IMR-90 (cell line): Measurements from ENCODE around the gene SKP1. TPM values are rescaled to one million over a fixed set of nuclear protein-coding genes. Genes with fewer than 3 reads are reported as not detected.

Source experiments
- ATAC-seq: fragments of 200-7000 bp; cut with Tn5 transposase; 2 replicates; pipeline ENCODE4 v1.9.1; 2020; ENCODE audit warnings: low read depth, mild to moderate bottlenecking, moderate library complexity
- BruUV-seq: library from RNA; stranded (reverse); fragments of 400-500 nt; replicated peaks from 2 replicates; lab custom pipeline; 2021; lab: Mats Ljungman, UMichigan
- CTCF ChIA-PET: fragments of 300-600 bp; formaldehyde crosslinking; extraction: SDS; loops from one replicate; lab custom pipeline; 2021; ENCODE audit warnings: antibody characterized with exemption; lab: Yijun Ruan, JAX
- POLR2A ChIA-PET: fragments of 300-600 bp; sonication (Branson Sonifier 250); formaldehyde crosslinking; loops from one replicate; lab custom pipeline; 2022; ENCODE audit warnings: antibody characterized with exemption; ENCODE audit not compliant: unreplicated experiment; lab: Charles Lee
- DNase-seq: peaks from one replicate; pipeline ENCODE4 v3.0.0; 2013
- H2AFZ ChIP-seq: replicated peaks from 2 replicates; pipeline ENCODE3; 2013; ENCODE audit warnings: low read length, mild to moderate bottlenecking; ENCODE audit not compliant: poor library complexity
- H2AK5ac ChIP-seq: 2 replicates; pipeline ENCODE4 v1.6.1; 2013; ENCODE audit warnings: low read depth, low read length, inconsistent platforms
- H2AK9ac ChIP-seq: replicated peaks from 2 replicates; pipeline ENCODE3; 2013; ENCODE audit warnings: mild to moderate bottlenecking, low read depth, low read length, moderate library complexity; ENCODE audit not compliant: poor library complexity
- H2BK120ac ChIP-seq: 2 replicates; pipeline ENCODE4 v1.6.1; 2013; ENCODE audit warnings: low read depth, low read length, inconsistent platforms
- H2BK15ac ChIP-seq: 3 replicates; pipeline ENCODE4 v1.6.1; 2013; ENCODE audit warnings: low read depth, low read length, inconsistent platforms
- H2BK20ac ChIP-seq: 2 replicates; pipeline ENCODE4 v1.6.1; 2013; ENCODE audit warnings: low read depth, mild to moderate bottlenecking, inconsistent platforms, low read length, moderate library complexity
- H2BK5ac ChIP-seq: 2 replicates; pipeline ENCODE4 v1.6.1; 2013; ENCODE audit warnings: mild to moderate bottlenecking, low read depth, low read length, inconsistent platforms; ENCODE audit not compliant: poor library complexity, severe bottlenecking
- H3K14ac ChIP-seq: replicated peaks from 2 replicates; pipeline ENCODE4 v1.6.1; 2013; ENCODE audit warnings: low read depth, low read length, inconsistent platforms
- H3K18ac ChIP-seq: 2 replicates; pipeline ENCODE4 v1.6.1; 2013; ENCODE audit warnings: low read depth, low read length, control low read depth
- H3K23ac ChIP-seq: 2 replicates; pipeline ENCODE4 v1.6.1; 2013; ENCODE audit warnings: low read depth, low read length, inconsistent platforms
- H3K27ac ChIP-seq: 2 replicates; pipeline ENCODE4 v1.5.1; 2013; ENCODE audit warnings: mild to moderate bottlenecking, control low read depth, low read length; ENCODE audit not compliant: insufficient read depth
- H3K27me3 ChIP-seq: 2 replicates; pipeline ENCODE4 v1.6.1; 2013; ENCODE audit warnings: low read length; ENCODE audit not compliant: control insufficient read depth, insufficient read depth
- H3K36me3 ChIP-seq: 2 replicates; pipeline ENCODE4 v1.6.1; 2013; ENCODE audit warnings: low read length, mixed read lengths; ENCODE audit not compliant: control insufficient read depth, insufficient read depth
- H3K4ac ChIP-seq: 2 replicates; pipeline ENCODE4 v1.6.1; 2013; ENCODE audit warnings: low read depth, low read length, inconsistent platforms
- H3K4me1 ChIP-seq: 2 replicates; pipeline ENCODE4 v1.6.1; 2013; ENCODE audit warnings: low read length, mixed read lengths; ENCODE audit not compliant: control insufficient read depth, insufficient read depth
- H3K4me2 ChIP-seq: 2 replicates; pipeline ENCODE4 v1.6.1; 2013; ENCODE audit warnings: low read depth, mild to moderate bottlenecking, control low read depth, low read length, moderate library complexity
- H3K4me3 ChIP-seq: 2 replicates; pipeline ENCODE4 v1.5.1; 2013; ENCODE audit warnings: low read depth, mild to moderate bottlenecking, control low read depth, low read length, moderate library complexity; ENCODE audit not compliant: insufficient read depth
- H3K56ac ChIP-seq: 2 replicates; pipeline ENCODE4 v1.6.1; 2013; ENCODE audit warnings: low read length, inconsistent platforms; ENCODE audit not compliant: insufficient read depth; ENCODE audit errors: extremely low read depth
- H3K79me1 ChIP-seq, 2 experiments: 2 replicates each; pipeline ENCODE4 v1.6.1; 2013; ENCODE audit warnings: low read length in 2 of 2, inconsistent platforms in 1 of 2, low read depth in 1 of 2
- H3K9ac ChIP-seq: 2 replicates; pipeline ENCODE4 v1.6.1; 2013; ENCODE audit warnings: low read depth, low read length, control low read depth
- H3K9me1 ChIP-seq: 2 replicates; pipeline ENCODE4 v1.6.1; 2013; ENCODE audit warnings: low read length, inconsistent platforms; ENCODE audit not compliant: insufficient read depth
- H3K9me3 ChIP-seq: 2 replicates; pipeline ENCODE4 v1.6.1; 2013; ENCODE audit warnings: low read length; ENCODE audit not compliant: control insufficient read depth, insufficient read depth
- H4K20me1 ChIP-seq: 2 replicates; pipeline ENCODE4 v1.6.1; 2013; ENCODE audit warnings: low read length, inconsistent platforms; ENCODE audit not compliant: insufficient read depth
- H4K5ac ChIP-seq: 2 replicates; pipeline ENCODE4 v1.6.1; 2013; ENCODE audit warnings: mild to moderate bottlenecking, low read depth, low read length, control low read depth
- H4K8ac ChIP-seq, 2 experiments: 2 replicates each; pipeline ENCODE4 v1.6.1; 2013; ENCODE audit warnings: low read depth in 2 of 2, low read length in 2 of 2, control low read depth in 1 of 2, inconsistent platforms in 1 of 2
- H4K91ac ChIP-seq: 2 replicates; pipeline ENCODE4 v1.6.1; 2013; ENCODE audit warnings: low read depth, low read length, inconsistent platforms; ENCODE audit not compliant: insufficient read depth
- BHLHE40 ChIP-seq: fragments of 150-350 bp; IDR thresholded peaks from 2 replicates; pipeline ENCODE4 v1.6.1; 2016; ENCODE audit warnings: mild to moderate bottlenecking, low read depth, low read length
- CHD1 ChIP-seq: IDR thresholded peaks from 2 replicates; pipeline ENCODE4 v1.6.1; 2012; ENCODE audit warnings: low read depth, low read length, improper control_type of control experiment
- MAFK ChIP-seq: IDR thresholded peaks from 2 replicates; pipeline ENCODE4 v1.6.1; 2012; ENCODE audit warnings: low read depth, low read length, improper control_type of control experiment
- MAZ ChIP-seq: IDR thresholded peaks from 2 replicates; pipeline ENCODE4 v1.6.1; 2012; ENCODE audit warnings: low read depth, mild to moderate bottlenecking, low read length, improper control_type of control experiment, moderate library complexity, borderline replicate concordance
- NFE2L2 ChIP-seq: fragments of 150-350 bp; IDR thresholded peaks from 2 replicates; pipeline ENCODE4 v1.6.1; 2016; ENCODE audit warnings: low read depth, mild to moderate bottlenecking, low read length
- RAD21 ChIP-seq: IDR thresholded peaks from 2 replicates; pipeline ENCODE4 v1.6.1; 2012; ENCODE audit warnings: low read length, improper control_type of control experiment
- RCOR1 ChIP-seq: IDR thresholded peaks from 2 replicates; pipeline ENCODE4 v1.6.1; 2012; ENCODE audit warnings: mild to moderate bottlenecking, low read length, improper control_type of control experiment; ENCODE audit not compliant: insufficient replicate concordance
- SMC3 ChIP-seq: fragments of 150-350 bp; IDR thresholded peaks from 2 replicates; pipeline ENCODE4 v1.6.1; 2016; ENCODE audit warnings: low read depth, mild to moderate bottlenecking, antibody characterized with exemption, low read length, moderate library complexity
- WGBS, 2 experiments: methylation state at CpG; one replicate each; pipeline versions ENCODE4 v1.1.5 to v1.1.7; 2013; ENCODE audit warnings: missing lambda C conversion rate in 2 of 2; ENCODE audit not compliant: insufficient read length in 1 of 2; ENCODE audit errors: extremely low coverage in 2 of 2; 5-methylcytosine and 5-hydroxymethylcytosine counted together
- dilution Hi-C: fragments of 300-500 bp; cut with HindIII; formaldehyde crosslinking; loops from one replicate; pipeline ENCODE4 v1.14.3; 2018; ENCODE audit warnings: low sequenced_read_pairs; ENCODE audit not compliant: unreplicated experiment
- in situ Hi-C: fragments of 300-500 bp; cut with MboI; formaldehyde crosslinking; loops from 3 replicates; pipeline ENCODE4 v1.14.3; 2019; ENCODE audit warnings: low sequenced_read_pairs, inconsistent platforms, mixed read lengths
- intact Hi-C: fragments of 100-400 bp; cut with micrococcal nuclease; formaldehyde crosslinking; loops from 2 replicates; pipeline ENCODE4 v1.10.0; 2022
- polyA plus RNA-seq, 3 experiments: library from polyadenylated mRNA; depleted of rRNA; stranded (reverse); fragments of >200 nt; gene quantifications; 2 replicates each; pipeline ENCODE4 v1.2.3, GENCODE V29; 2012; ENCODE audit warnings: low replicate concordance in 1 of 3
- total RNA-seq: library from RNA; depleted of rRNA; stranded (reverse); fragments of >200 nt; gene quantifications from 2 replicates; pipeline ENCODE4 v1.2.3, GENCODE V29; 2012
- TF ChIP-seq, protein P1 (sequence below): fragments of 150-350 bp; IDR thresholded peaks from 2 replicates; pipeline ENCODE4 v1.6.1; 2016; ENCODE audit warnings: low read depth, mild to moderate bottlenecking, low read length, moderate library complexity, borderline replicate concordance
- TF ChIP-seq, protein P2 (sequence below): fragments of 150-350 bp; IDR thresholded peaks from 2 replicates; pipeline ENCODE4 v1.6.1; 2017; ENCODE audit warnings: mild to moderate bottlenecking, antibody characterized with exemption, low read length, low read depth

Gene SKP1
- total and polyA plus RNA-seq, 2 of the 4 experiments (the other 2 are of a cell fraction) = 206 to 618 TPM

DNA sequence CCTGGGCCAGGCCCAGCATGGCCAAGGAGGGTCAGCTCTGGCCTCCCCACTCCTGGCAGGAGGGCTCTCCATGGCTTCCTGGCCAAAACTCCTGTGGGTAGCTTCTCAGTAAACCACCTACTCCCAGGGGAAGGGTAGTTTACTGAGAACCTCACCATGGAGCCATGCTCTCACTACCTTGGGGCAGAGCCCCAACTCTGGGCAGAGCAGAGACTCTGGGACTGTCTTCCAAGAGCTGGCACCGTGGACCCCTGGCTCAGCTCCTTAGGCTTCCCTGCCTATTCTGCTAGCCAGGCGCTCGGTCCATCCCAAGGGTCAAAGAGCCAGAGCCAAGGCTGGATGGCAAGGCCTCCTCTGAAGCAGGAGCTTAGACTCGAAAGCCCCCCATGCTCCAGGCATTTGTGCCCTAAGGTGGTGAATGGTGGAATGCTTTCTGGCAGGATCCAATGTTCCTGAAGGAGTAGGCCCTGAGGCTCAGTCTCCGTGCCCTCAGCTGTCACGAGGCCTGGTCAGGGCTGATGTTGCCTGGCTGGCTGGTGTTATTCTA, 42.7 kb downstream of the SKP1 start:
- H2BK5ac ChIP-seq = no peak overlapping the region
- peaks cover 37 to 88% of the 10 kb centered on the region in 2 experiments for H3K79me1 ChIP-seq
- no peak overlapping the region for H3K18ac ChIP-seq
- H4K8ac ChIP-seq = no peak overlapping the region
- H2BK120ac ChIP-seq = no peak overlapping the region
- ChIA-PET CTCF (no interaction called here), POLR2A (no interaction called here)
- dilution Hi-C loops = no loop called here
- H3K27me3 ChIP-seq = no peaks in the 10 kb centered on the region
- no peak overlapping the region for H3K9ac ChIP-seq
- H2BK20ac ChIP-seq = no peak overlapping the region
- BruUV-seq = no TSS peak
- peaks cover 10% of the 10 kb centered on the region for H3K4me1 ChIP-seq
- no peaks in the 10 kb centered on the region for H3K9me3 ChIP-seq
- no peak overlapping the region for H3K4ac ChIP-seq
- H3K23ac ChIP-seq = no peak overlapping the region
- H4K20me1 ChIP-seq = peaks cover 43% of the 10 kb centered on the region
- no peak overlapping the region for H4K5ac ChIP-seq
- no peak overlapping the region for H3K27ac ChIP-seq
- no peak overlapping the region for H2AK5ac ChIP-seq
- no peak for DNase-seq
- H3K14ac ChIP-seq = no peak overlapping the region
- H2AK9ac ChIP-seq = no peak overlapping the region
- H3K56ac ChIP-seq = no peak overlapping the region
- no peak overlapping the region for H4K91ac ChIP-seq
- no peak overlapping the region for H3K4me2 ChIP-seq
- H3K4me3 ChIP-seq = no peak overlapping the region
- H3K9me1 ChIP-seq = peaks cover 13% of the 10 kb centered on the region; the same call in 1 of the 2 replicates
- H2AFZ ChIP-seq = no peak overlapping the region
- in situ Hi-C loops = no loop called here
- H2BK15ac ChIP-seq = no peak overlapping the region
- 95% methylated on average over 4 of the region's 6 CpGs; no CpG with 5 or more reads in 1 of the 2 experiments for WGBS, 2 experiments
- ATAC-seq = no peak
- TF ChIP-seq MAFK (no peak), RCOR1 (no peak), RAD21 (no peak), SMC3 (no peak), CHD1 (no peak), MAZ (no peak), BHLHE40 (no peak), NFE2L2 (no peak)
- TF ChIP-seq, protein P1, sequence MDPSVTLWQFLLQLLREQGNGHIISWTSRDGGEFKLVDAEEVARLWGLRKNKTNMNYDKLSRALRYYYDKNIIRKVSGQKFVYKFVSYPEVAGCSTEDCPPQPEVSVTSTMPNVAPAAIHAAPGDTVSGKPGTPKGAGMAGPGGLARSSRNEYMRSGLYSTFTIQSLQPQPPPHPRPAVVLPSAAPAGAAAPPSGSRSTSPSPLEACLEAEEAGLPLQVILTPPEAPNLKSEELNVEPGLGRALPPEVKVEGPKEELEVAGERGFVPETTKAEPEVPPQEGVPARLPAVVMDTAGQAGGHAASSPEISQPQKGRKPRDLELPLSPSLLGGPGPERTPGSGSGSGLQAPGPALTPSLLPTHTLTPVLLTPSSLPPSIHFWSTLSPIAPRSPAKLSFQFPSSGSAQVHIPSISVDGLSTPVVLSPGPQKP = no peak
- TF ChIP-seq, protein P2, sequence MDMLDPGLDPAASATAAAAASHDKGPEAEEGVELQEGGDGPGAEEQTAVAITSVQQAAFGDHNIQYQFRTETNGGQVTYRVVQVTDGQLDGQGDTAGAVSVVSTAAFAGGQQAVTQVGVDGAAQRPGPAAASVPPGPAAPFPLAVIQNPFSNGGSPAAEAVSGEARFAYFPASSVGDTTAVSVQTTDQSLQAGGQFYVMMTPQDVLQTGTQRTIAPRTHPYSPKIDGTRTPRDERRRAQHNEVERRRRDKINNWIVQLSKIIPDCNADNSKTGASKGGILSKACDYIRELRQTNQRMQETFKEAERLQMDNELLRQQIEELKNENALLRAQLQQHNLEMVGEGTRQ = no peak
- peaks cover 46% of the 10 kb centered on the region for H3K36me3 ChIP-seq
- intact Hi-C loops = no loop called here
